Measurements from ENCODE around the gene TRNP1. TPM values are rescaled to one million over a fixed set of nuclear protein-coding genes. Genes with fewer than 3 reads are reported as not detected.

The TRNP1 gene
- total RNA-seq, 1 donor from 2014 or later, result 15.3 TPM

DNA sequence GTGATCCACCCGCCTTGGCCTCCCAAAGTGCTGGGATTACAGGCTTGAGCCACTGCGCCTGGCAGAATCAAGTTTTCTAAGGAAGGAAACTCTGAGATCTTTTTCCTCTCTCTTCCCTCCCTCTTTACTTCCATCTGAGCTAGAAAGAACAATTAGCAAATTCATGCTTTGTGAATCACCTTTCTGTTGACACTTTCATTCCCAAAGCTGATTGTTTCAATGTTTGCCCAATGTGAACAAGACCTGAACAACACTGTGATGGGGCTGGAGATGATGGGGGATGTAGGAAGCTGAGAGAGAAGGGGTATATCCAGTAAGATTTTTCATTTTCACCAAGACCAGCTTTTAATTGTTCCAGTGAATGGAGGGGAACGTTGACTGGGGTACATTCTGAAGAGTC, 24.8 kb downstream of the TRNP1 start:
- FAIRE-seq (no peak), DNase-seq (ENCODE audit: low read depth) (peak; percentile 78)
- Histone ChIP-seq H3K4me3 (ENCODE audit: low read depth, low read length) (no peak overlapping the region), H3K27me3 (ENCODE audit: control insufficient read depth, insufficient read depth, low read length) (no peaks in the 10 kb centered on the region), H3K36me3 (ENCODE audit: control insufficient read depth, insufficient read depth, low read length) (no peaks in the 10 kb centered on the region)
- TF ChIP-seq, protein P1, sequence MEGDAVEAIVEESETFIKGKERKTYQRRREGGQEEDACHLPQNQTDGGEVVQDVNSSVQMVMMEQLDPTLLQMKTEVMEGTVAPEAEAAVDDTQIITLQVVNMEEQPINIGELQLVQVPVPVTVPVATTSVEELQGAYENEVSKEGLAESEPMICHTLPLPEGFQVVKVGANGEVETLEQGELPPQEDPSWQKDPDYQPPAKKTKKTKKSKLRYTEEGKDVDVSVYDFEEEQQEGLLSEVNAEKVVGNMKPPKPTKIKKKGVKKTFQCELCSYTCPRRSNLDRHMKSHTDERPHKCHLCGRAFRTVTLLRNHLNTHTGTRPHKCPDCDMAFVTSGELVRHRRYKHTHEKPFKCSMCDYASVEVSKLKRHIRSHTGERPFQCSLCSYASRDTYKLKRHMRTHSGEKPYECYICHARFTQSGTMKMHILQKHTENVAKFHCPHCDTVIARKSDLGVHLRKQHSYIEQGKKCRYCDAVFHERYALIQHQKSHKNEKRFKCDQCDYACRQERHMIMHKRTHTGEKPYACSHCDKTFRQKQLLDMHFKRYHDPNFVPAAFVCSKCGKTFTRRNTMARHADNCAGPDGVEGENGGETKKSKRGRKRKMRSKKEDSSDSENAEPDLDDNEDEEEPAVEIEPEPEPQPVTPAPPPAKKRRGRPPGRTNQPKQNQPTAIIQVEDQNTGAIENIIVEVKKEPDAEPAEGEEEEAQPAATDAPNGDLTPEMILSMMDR (IDR thresholded peaks at IDR 0.05; ENCODE audit: insufficient read depth, low read length, severe bottlenecking), result no peak

DNA sequence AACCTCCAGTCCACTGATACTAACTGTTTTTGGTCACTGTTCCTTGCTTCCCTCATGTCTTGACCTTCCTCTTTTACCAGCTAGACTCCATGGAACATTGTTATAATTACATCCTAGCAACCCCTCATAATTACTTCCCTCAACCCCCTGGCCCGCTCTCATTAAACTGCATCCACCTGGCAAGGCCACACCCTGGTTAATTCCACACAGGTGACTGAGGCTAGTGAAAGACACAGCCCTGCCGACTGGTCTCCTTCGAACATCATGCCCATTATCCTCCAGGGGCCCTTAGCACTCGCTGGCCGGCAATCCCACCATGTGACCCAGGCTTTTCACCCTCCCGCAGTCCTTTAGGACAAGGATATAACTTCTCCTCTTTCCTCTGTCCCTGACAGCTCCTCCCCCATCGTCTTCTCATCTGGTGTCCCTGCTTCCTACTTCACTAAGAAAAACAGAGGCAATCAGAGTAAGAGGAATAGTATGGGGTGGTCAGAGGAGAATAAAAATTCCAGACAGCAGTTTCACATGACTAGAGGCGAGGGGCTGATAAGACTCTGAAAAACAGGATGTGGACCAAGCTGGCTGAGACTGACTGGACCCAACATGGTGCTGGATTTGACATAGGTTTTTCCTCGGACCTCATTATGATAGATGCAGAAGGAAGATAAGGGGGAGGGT, 28.0 kb downstream of the TRNP1 start:
- Histone ChIP-seq H3K36me3 (ENCODE audit: control insufficient read depth, insufficient read depth, low read length) (no peaks in the 10 kb centered on the region), H3K27me3 (ENCODE audit: control insufficient read depth, insufficient read depth, low read length) (no peaks in the 10 kb centered on the region), H3K4me3 (ENCODE audit: low read depth, low read length) (no peak overlapping the region)
- FAIRE-seq (no peak), DNase-seq (ENCODE audit: low read depth) (no peak)
- TF ChIP-seq, protein P1 (IDR thresholded peaks at IDR 0.05; ENCODE audit: insufficient read depth, low read length, severe bottlenecking), result no peak

DNA sequence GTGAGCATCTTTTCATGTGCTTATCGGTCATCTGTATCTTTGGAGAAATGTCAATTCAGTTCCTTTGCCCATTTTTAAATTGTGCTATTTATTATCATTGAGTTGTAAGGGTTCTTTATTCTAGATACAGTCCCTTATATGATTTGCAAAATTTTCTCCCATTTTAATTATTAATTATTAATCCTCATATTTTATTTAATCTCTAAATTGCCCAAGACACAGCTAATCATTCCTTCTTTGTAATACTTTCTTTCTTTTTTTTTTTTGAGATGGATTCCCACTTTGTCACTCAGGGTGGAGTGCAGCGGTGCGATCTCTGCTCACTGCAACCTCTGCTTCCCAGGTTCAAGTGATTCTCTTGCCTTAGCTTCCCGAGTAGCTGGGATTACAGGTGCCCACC, 32.2 kb downstream of the TRNP1 start:
- Histone ChIP-seq H3K4me3 (ENCODE audit: low read depth, low read length) (no peak overlapping the region), H3K36me3 (ENCODE audit: control insufficient read depth, insufficient read depth, low read length) (no peaks in the 10 kb centered on the region), H3K27me3 (ENCODE audit: control insufficient read depth, insufficient read depth, low read length) (no peaks in the 10 kb centered on the region)
- no peak for DNase-seq (ENCODE audit: low read depth)
- TF ChIP-seq, protein P1 (IDR thresholded peaks at IDR 0.05; ENCODE audit: insufficient read depth, low read length, severe bottlenecking), result no peak
- FAIRE-seq, result no peak

DNA sequence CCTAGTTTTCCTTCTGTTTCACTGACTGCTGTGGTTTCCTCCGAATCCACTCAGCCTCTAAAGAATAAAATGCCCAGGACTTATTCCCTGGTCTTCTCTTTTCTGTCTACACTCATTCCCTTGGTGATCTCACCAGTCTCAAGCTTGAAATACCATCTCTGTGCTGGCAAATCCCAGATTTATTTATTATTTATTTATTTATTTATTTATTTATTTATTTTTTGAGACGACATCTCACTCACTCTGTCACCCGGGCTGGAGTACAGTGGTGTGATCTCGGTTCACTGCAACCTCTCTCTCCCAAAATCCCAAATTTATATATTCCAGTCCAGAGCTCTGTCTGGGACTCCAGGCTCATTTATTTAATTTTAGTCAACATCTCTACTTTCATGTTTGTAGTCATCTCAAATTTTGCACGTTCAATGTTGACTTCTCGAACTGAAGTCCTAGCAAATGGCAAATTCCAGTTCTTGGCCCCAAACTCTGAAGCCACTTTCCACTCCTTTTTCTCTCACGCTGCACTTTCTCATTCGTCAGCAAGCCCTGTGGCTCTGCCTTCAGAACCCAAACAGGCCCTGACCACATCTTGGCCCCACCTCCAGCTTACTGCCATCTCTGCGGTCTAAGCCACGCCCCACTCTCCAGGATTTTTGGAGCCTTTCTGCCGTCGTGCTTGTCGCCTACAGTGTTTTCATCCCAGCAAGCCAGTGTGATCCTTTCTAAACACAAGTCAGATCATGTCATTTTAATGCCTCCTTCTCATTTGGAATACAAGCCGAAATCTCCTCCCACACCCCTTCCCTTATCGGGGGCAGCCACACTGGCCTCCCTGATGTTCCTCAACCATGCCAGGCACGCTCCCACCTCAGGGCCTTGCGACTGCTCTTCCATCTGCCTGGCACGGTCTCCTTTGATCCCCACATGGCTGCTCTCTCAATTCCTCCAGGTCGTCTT, 33.4 kb downstream of the TRNP1 start:
- H3K27me3 ChIP-seq (ENCODE audit: control insufficient read depth, insufficient read depth, low read length), result no peaks in the 10 kb centered on the region
- TF ChIP-seq, protein P1 (IDR thresholded peaks at IDR 0.05; ENCODE audit: insufficient read depth, low read length, severe bottlenecking), result no peak
- no peak overlapping the region for H3K4me3 ChIP-seq (ENCODE audit: low read depth, low read length)
- FAIRE-seq (no peak), DNase-seq (ENCODE audit: low read depth) (peak; percentile 75)
- H3K36me3 ChIP-seq (ENCODE audit: control insufficient read depth, insufficient read depth, low read length), result no peaks in the 10 kb centered on the region

DNA sequence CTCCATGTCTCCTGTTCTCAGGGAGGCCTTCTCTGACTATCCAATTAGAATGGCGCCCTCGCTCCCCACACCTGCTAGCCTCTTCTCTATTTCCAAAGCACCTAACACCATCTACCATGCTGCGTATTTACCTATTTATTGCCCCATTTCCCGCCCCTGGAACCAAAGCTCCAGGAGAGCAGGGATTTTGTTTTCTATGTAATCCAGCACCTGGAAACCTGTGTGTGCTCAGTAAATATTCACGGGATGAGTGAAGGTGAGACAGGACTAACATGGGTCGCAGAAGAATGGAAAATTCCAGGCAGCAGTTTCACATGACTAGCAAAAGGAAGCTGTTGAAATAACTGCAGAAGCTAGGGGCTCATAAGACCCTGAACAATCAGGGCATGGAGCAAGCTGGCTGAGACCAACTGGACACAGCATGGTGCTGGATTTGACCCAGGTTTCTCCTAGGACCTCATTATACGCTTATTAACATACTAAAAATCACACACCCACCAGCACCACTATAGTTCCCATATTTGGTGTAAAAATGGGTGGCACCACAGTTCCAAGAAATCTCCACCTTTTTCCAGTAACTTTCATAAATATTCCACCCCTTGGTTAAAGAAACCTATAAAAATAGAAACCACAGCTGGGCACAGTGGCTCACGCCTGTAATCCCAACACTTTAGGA, 34.2 kb downstream of the TRNP1 start:
- TF ChIP-seq, protein P1 (IDR thresholded peaks at IDR 0.05; ENCODE audit: insufficient read depth, low read length, severe bottlenecking), result no peak
- Histone ChIP-seq H3K4me3 (ENCODE audit: low read depth, low read length) (no peak overlapping the region), H3K36me3 (ENCODE audit: control insufficient read depth, insufficient read depth, low read length) (no peaks in the 10 kb centered on the region), H3K27me3 (ENCODE audit: control insufficient read depth, insufficient read depth, low read length) (no peaks in the 10 kb centered on the region)
- no peak for DNase-seq (ENCODE audit: low read depth)
- FAIRE-seq, result no peak
